NCI-H2081 (cell line): ENCODE data around the gene C1QTNF6.
"Not testable (repeated sequence)": the region's sequence is repeated elsewhere in the genome, so short reads cannot be mapped to it uniquely, and the experiment has no call there.

Experiments used
- DNase-seq, 2 experiments: peaks; one replicate each; lab custom pipeline; 2025; lab: John Stamatoyannopoulos, UW

Gene C1QTNF6

GRCh38 chr22:37206841-37207821 lies 19.1 kb upstream of the C1QTNF6 start:
- DNase-seq, result no peak

GRCh38 chr22:37206118-37206840 lies 18.2 kb upstream of the C1QTNF6 start:
- DNase-seq, result no peak

- DNase-seq, result no peak
Observed at GRCh38 chr22:37205046-37205445, 17.0 kb upstream of the C1QTNF6 start.

- DNase-seq, result no peak
Observed at GRCh38 chr22:37204045-37204655, 16.1 kb upstream of the C1QTNF6 start.

GRCh38 chr22:37203354-37204044 lies 15.5 kb upstream of the C1QTNF6 start:
- no peak for DNase-seq

GRCh38 chr22:37202716-37203115 lies 14.7 kb upstream of the C1QTNF6 start:
- DNase-seq, result no peak

GRCh38 chr22:37202001-37202555 lies 14.0 kb upstream of the C1QTNF6 start:
- no peak for DNase-seq

GRCh38 chr22:37201443-37201820 lies 13.4 kb upstream of the C1QTNF6 start:
- not testable (repeated sequence) for DNase-seq

GRCh38 chr22:37199760-37200108 lies 11.7 kb upstream of the C1QTNF6 start:
- DNase-seq, result peak in 1 of 2 experiments; percentile 47

- DNase-seq, result peak; percentile 91 to 92
Observed at GRCh38 chr22:37199103-37199759, 11.2 kb upstream of the C1QTNF6 start.

- peak; percentile 3 to 19 for DNase-seq
Observed at GRCh38 chr22:37198258-37199102, 10.4 kb upstream of the C1QTNF6 start.

- DNase-seq, result no peak
Observed at GRCh38 chr22:37197451-37198257, 9.6 kb upstream of the C1QTNF6 start.

GRCh38 chr22:37196539-37197450 lies 8.7 kb upstream of the C1QTNF6 start:
- no peak for DNase-seq

- no peak for DNase-seq
Observed at GRCh38 chr22:37195921-37196320, 7.9 kb upstream of the C1QTNF6 start.

- no peak for DNase-seq
Observed at GRCh38 chr22:37194750-37195149, 6.7 kb upstream of the C1QTNF6 start.

GRCh38 chr22:37193629-37194191 lies 5.7 kb upstream of the C1QTNF6 start:
- DNase-seq, result peak in 1 of 2 experiments; percentile 30

GRCh38 chr22:37192741-37193140 lies 4.7 kb upstream of the C1QTNF6 start:
- no peak for DNase-seq

- no peak for DNase-seq
Observed at GRCh38 chr22:37192204-37192603, 4.2 kb upstream of the C1QTNF6 start.
